CD4-positive, alpha-beta T cell (primary cell): ENCODE results near the gene ZAR1. TPM values are rescaled to one million over a fixed set of nuclear protein-coding genes. Genes with fewer than 3 reads are reported as not detected.

Experiments
- ATAC-seq: fragments of 200-7000 bp; cut with Tn5 transposase; one replicate; pipeline ENCODE4 v1.10.0; 2022; ENCODE audit warnings: mild to moderate bottlenecking; ENCODE audit not compliant: poor library complexity
- CTCF ChIA-PET: fragments of 350-600 bp; sonication (Branson Sonifier 250); formaldehyde crosslinking; loops from one replicate; lab custom pipeline; 2021; ENCODE audit warnings: antibody characterized with exemption, inconsistent platforms; lab: Charles Lee
- POLR2A ChIA-PET: fragments of 350-600 bp; sonication (Branson Sonifier 250); formaldehyde crosslinking; loops from one replicate; lab custom pipeline; 2021; ENCODE audit warnings: antibody characterized with exemption, inconsistent platforms; lab: Charles Lee
- DNase-seq, 14 experiments: peaks; one replicate each; pipeline ENCODE4 v3.0.0-alpha.2; 2013 to 2020; ENCODE audit warnings: mixed read lengths in 2 of 14
- H3K27ac ChIP-seq, 2 donors: one replicate each; pipeline versions ENCODE4 v1.5.1 to v1.7.0; 2013; ENCODE audit warnings: low read length in 2 of 2, low read depth in 1 of 2, mild to moderate bottlenecking in 1 of 2
- H3K27me3 ChIP-seq, 2 experiments: 1 replicate in 1 of 2; 2 replicates in 1 of 2; pipeline versions ENCODE4 v1.6.1 to v1.7.0; 2013; ENCODE audit warnings: low read length in 2 of 2, control low read depth in 1 of 2, mild to moderate bottlenecking in 1 of 2, moderate library complexity in 1 of 2; ENCODE audit not compliant: insufficient read depth in 2 of 2, control insufficient read depth in 1 of 2
- H3K36me3 ChIP-seq: one replicate; pipeline ENCODE4 v1.6.1; 2013; ENCODE audit warnings: low read length, control low read depth; ENCODE audit not compliant: insufficient read depth
- H3K4me1 ChIP-seq: one replicate; pipeline ENCODE4 v1.6.1; 2013; ENCODE audit warnings: low read length, control low read depth; ENCODE audit not compliant: insufficient read depth
- H3K4me3 ChIP-seq: one replicate; pipeline ENCODE4 v1.5.1; 2013; ENCODE audit warnings: mild to moderate bottlenecking, low read length, moderate library complexity
- H3K9me3 ChIP-seq, 2 experiments: 1 replicate in 1 of 2; 2 replicates in 1 of 2; pipeline versions ENCODE4 v1.6.1 to v1.7.0; 2013; ENCODE audit warnings: low read length in 2 of 2, mild to moderate bottlenecking in 2 of 2, control low read depth in 1 of 2, moderate library complexity in 1 of 2; ENCODE audit not compliant: control insufficient read depth in 1 of 2, insufficient read depth in 1 of 2
- H3K27ac Mint-ChIP-seq: one replicate; pipeline ENCODE4 v1.8.0; 2020; ENCODE audit warnings: mixed read lengths
- H3K27me3 Mint-ChIP-seq: one replicate; pipeline ENCODE4 v1.8.0; 2021; ENCODE audit warnings: mixed read lengths
- H3K36me3 Mint-ChIP-seq: one replicate; pipeline ENCODE4 v1.8.0; 2021; ENCODE audit warnings: low read depth, mixed read lengths
- H3K4me1 Mint-ChIP-seq: one replicate; pipeline ENCODE4 v1.8.0; 2021; ENCODE audit warnings: low read depth, mixed read lengths
- H3K4me3 Mint-ChIP-seq: one replicate; pipeline ENCODE4 v1.8.0; 2020; ENCODE audit warnings: mild to moderate bottlenecking, mixed read lengths
- H3K9me3 Mint-ChIP-seq: one replicate; pipeline ENCODE4 v1.8.0; 2020; ENCODE audit warnings: mixed read lengths
- intact Hi-C, 2 experiments: fragments of 100-400 bp; cut with DNase I in 1 of 2; cut with micrococcal nuclease in 1 of 2; formaldehyde crosslinking; loops; one replicate each; pipeline versions ENCODE4 v1.15.1 to v1.9.0; 2023 to 2025; cut with DNase I, micrococcal nuclease
- total RNA-seq, 174 experiments: library from RNA in 2 of 174; stranded (reverse) in 2 of 174; gene quantifications; one replicate each; pipeline ENCODE4 v1.2.3 and lab custom pipeline; 2021 to 2026
- TF ChIP-seq, protein P1 (sequence below): fragments of 200-600 bp; IDR thresholded peaks from one replicate; pipeline ENCODE4 v1.8.0; 2022; ENCODE audit warnings: antibody characterized with exemption, mild to moderate bottlenecking

ZAR1 gene
- total RNA-seq, 2 experiments from 2014 or later = not detected

DNA sequence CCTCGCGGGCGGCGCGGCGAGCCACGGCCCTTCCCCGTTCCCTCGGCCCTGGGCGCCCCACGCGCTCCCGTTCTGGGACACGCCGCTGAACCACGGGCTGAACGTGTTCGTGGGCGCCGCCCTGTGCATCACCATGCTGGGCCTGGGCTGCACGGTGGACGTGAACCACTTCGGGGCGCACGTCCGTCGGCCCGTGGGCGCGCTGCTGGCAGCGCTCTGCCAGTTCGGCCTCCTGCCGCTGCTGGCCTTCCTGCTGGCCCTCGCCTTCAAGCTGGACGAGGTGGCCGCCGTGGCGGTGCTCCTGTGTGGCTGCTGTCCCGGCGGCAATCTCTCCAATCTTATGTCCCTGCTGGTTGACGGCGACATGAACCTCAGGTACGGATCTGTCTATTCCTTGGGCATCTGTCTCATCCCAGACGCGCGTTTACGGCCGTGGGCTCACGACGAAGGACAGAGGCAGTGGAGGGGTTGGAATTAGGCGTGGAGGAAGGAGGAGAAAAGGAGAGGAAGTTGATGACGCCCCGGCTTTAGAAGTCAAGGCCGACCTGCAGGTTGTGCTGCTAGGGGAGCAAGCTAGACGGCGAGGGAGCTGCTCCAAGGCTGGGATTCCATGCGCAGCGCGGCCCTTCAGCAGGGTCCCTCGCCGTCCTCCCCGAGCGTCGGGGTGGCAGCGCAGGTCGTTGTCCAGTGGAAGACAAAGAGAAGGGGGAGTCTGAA, 6.1 kb upstream of the ZAR1 start:
- peaks cover 0 to 5% of the 10 kb centered on the region in 2 experiments for H3K9me3 ChIP-seq
- peaks cover 12% of the 10 kb centered on the region for H3K4me1 Mint-ChIP-seq
- H3K27me3 Mint-ChIP-seq = peaks cover 78% of the 10 kb centered on the region
- no peak overlapping the region for H3K27ac Mint-ChIP-seq
- H3K4me1 ChIP-seq = peaks cover 18% of the 10 kb centered on the region
- H3K27ac ChIP-seq = no peak overlapping the region
- peak in 3 of 14 experiments; percentile 5 to 43 (median 35) for DNase-seq
- ATAC-seq = peak; percentile 64
- no peaks in the 10 kb centered on the region for H3K9me3 Mint-ChIP-seq
- peaks cover 45 to 71% of the 10 kb centered on the region in 2 experiments for H3K27me3 ChIP-seq
- TF ChIP-seq, protein P1, sequence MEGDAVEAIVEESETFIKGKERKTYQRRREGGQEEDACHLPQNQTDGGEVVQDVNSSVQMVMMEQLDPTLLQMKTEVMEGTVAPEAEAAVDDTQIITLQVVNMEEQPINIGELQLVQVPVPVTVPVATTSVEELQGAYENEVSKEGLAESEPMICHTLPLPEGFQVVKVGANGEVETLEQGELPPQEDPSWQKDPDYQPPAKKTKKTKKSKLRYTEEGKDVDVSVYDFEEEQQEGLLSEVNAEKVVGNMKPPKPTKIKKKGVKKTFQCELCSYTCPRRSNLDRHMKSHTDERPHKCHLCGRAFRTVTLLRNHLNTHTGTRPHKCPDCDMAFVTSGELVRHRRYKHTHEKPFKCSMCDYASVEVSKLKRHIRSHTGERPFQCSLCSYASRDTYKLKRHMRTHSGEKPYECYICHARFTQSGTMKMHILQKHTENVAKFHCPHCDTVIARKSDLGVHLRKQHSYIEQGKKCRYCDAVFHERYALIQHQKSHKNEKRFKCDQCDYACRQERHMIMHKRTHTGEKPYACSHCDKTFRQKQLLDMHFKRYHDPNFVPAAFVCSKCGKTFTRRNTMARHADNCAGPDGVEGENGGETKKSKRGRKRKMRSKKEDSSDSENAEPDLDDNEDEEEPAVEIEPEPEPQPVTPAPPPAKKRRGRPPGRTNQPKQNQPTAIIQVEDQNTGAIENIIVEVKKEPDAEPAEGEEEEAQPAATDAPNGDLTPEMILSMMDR = no peak
- H3K36me3 ChIP-seq = no peaks in the 10 kb centered on the region
- ChIA-PET CTCF (no interaction called here), POLR2A (interaction anchor here (1.5 kb wide), 1 partner anchor 11 kb away, joined by 5 read pairs; no protein-coding TSS in a partner anchor)
- peak overlapping the region; percentile 62 for H3K4me3 Mint-ChIP-seq
- intact Hi-C loops = no loop called here
- peak overlapping the region; percentile 16 for H3K4me3 ChIP-seq
- H3K36me3 Mint-ChIP-seq = no peaks in the 10 kb centered on the region

DNA sequence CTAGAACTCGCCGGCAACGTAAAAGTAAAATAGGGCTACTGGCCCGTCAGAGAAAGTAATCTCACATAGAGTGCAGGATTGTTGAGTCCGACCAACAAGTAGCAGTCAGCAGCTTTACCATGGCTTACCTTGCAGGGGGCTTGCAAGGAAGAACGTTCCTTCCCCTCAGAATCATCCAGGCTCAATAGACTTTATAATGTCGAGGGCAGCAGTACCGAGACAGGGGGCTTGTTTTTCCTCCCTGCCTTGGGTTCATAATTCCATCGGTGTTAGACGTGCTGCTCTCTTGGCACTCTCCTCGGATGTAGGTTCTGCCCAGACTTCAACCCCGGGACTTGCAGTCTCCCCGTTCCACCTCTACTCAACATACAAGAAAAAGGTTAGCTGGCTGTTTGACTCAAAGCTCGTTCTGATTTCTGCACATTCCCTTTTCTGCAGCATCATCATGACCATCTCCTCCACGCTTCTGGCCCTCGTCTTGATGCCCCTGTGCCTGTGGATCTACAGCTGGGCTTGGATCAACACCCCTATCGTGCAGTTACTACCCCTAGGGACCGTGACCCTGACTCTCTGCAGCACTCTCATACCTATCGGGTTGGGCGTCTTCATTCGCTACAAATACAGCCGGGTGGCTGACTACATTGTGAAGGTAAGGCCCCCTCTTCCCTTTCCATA, 5.4 kb upstream of the ZAR1 start:
- POLR2A ChIA-PET = interaction anchor here (1.5 kb wide), 1 partner anchor 10 kb away, joined by 5 read pairs; no protein-coding TSS in a partner anchor

DNA sequence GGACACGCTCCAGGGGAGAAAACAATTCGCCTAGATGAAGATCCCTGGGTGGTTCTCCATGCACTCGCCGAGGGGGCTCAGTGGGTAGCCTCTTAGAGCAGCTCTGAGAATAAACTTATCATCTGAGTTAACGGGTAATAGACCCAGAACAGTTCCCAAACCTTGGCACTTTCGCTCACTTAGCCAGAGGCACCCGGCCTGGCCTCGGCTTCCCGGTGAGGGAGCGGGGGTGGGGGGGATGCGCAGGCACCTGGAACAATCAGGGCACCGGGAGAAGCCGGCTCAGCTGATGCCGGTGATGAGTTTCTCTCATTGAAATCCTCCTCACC, 405 bp upstream of the ZAR1 start:
- no peak overlapping the region for H3K27ac ChIP-seq
- H3K9me3 Mint-ChIP-seq = no peaks in the 10 kb centered on the region
- H3K9me3 ChIP-seq = peaks cover 0 to 4% of the 10 kb centered on the region in 2 experiments
- H3K27me3 ChIP-seq = peaks cover 32 to 69% of the 10 kb centered on the region in 2 experiments
- no peak overlapping the region for H3K27ac Mint-ChIP-seq
- H3K27me3 Mint-ChIP-seq = peaks cover 74% of the 10 kb centered on the region
- peaks cover 15% of the 10 kb centered on the region for H3K4me1 ChIP-seq
- no peak for ATAC-seq
- TF ChIP-seq, protein P1 = no peak
- no peaks in the 10 kb centered on the region for H3K36me3 Mint-ChIP-seq
- no peak for DNase-seq
- ChIA-PET POLR2A (no interaction called here), CTCF (no interaction called here)
- no peak overlapping the region for H3K4me3 ChIP-seq
- H3K36me3 ChIP-seq = no peaks in the 10 kb centered on the region
- H3K4me1 Mint-ChIP-seq = peaks cover 4% of the 10 kb centered on the region
- intact Hi-C loops = no loop called here
- peak overlapping the region; percentile 77 for H3K4me3 Mint-ChIP-seq

More for the DNA sequence above, 5.4 kb upstream of the ZAR1 start:
- Mint-ChIP-seq H3K9me3 (no peaks in the 10 kb centered on the region), H3K4me1 (peaks cover 12% of the 10 kb centered on the region), H3K27me3 (peaks cover 84% of the 10 kb centered on the region), H3K4me3 (peak overlapping the region; percentile 62), H3K27ac (no peak overlapping the region), H3K36me3 (no peaks in the 10 kb centered on the region)
- DNase-seq (no peak), ATAC-seq (no peak)
- intact Hi-C loops = no loop called here
- TF ChIP-seq, protein P1 = no peak
- H3K4me1 ChIP-seq = peaks cover 19% of the 10 kb centered on the region
- H3K9me3 ChIP-seq = peaks cover 0 to 5% of the 10 kb centered on the region in 2 experiments
- CTCF ChIA-PET = no interaction called here
- H3K4me3 ChIP-seq = peak overlapping the region; percentile 16
- no peak overlapping the region for H3K27ac ChIP-seq
- H3K27me3 ChIP-seq = peaks cover 49 to 78% of the 10 kb centered on the region in 2 experiments
- H3K36me3 ChIP-seq = no peaks in the 10 kb centered on the region
